Stimulated activated CD4-positive, alpha-beta T cell treated with anti-CD3 and anti-CD28 coated beads, Interleukin-1b, Interleukin-23, amount 100 ng/mL, for 48 hours (primary cell): ENCODE data around the gene TSHZ3.

Experiments used
- DNase-seq: peaks from one replicate; pipeline ENCODE4 v3.0.0-alpha.2; 2020

TSHZ3 gene

DNA sequence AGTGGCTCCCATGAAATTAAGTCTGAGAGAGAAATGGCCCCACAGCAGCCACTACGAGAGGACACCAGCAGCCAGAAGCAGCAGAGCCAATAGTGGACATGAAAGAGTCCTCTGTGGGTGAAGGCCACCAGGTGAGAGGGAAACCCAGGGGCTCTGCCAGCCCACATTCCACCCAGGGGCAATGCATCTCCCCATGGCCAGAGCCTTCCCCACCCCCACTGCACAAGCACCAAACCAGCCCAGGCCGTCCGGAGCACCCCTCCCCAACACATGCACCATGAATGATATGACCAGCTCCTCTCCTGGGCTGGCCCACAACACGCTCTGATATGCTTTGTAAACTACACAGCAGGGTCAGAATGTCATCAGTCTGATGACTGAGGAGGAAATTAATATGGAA, 66.9 kb downstream of the TSHZ3 start:
- DNase-seq: no peak

GRCh38 chr19:31280287-31281006, 68.8 kb downstream of the TSHZ3 start:
- DNase-seq: no peak

DNA sequence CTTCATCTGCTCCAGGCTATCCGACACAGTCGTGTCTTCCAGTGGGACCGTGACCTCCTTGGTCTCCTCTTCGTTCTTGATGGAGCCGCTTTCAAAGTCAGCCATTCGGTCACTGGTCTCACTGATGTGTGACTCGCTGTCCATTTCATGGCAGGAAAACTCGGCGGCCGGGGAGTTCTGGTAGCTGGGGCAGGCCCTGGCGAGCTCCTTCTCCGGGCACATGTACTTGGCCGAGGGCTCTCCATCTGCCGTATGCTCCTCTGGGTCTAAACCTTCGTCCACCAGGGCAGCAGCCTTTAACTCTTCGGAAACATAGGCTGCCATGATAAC, 69.8 kb downstream of the TSHZ3 start:
- no peak for DNase-seq

GRCh38 chr19:31278555-31279435, 70.4 kb downstream of the TSHZ3 start:
- no peak for DNase-seq

- DNase-seq: no peak
These were observed 71.7 kb downstream of the TSHZ3 start for GRCh38 chr19:31277516-31277915.

GRCh38 chr19:31276831-31277230, 72.4 kb downstream of the TSHZ3 start:
- DNase-seq: no peak

GRCh38 chr19:31275068-31275334, 74.2 kb downstream of the TSHZ3 start:
- DNase-seq: no peak

DNA sequence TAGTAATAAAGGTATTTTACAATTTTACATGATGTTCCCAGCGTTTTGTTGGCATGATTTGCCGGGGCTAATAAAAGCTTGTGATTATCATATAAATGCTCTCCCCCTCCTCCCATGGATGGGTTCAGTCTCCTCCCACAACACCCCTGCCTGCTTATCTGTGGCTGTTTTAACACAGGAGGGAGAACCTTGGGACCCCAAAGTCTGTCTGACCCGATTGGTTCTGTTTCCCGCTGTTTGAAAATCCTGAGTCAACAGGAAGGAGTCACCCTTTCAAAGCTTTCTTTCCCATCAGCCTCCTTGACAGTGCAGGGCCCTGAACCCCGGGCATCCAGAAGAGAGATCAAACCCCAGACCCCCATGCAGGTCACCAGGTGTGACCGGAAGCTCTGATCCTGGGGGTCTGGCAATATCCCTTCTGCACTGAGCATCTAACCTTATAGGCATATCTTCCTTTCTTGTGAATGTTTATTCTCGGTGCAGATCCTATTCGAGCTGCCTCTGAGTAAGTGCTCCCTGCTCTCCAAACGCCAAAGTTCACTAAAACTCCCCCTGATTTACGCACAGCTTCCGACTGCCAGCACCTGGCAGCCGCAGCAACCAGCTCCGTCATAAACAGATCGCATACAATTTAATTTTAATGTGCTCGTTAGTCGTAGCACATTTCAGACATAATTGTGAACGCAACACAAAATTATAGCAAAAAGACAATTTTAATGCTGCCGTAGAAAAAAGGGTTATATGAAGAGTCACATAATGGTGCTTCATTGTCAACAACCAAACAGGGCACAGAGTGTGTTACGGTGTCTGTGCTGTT, 74.8 kb downstream of the TSHZ3 start:
- DNase-seq: no peak

GRCh38 chr19:31272583-31273106, 76.6 kb downstream of the TSHZ3 start:
- no peak for DNase-seq

DNA sequence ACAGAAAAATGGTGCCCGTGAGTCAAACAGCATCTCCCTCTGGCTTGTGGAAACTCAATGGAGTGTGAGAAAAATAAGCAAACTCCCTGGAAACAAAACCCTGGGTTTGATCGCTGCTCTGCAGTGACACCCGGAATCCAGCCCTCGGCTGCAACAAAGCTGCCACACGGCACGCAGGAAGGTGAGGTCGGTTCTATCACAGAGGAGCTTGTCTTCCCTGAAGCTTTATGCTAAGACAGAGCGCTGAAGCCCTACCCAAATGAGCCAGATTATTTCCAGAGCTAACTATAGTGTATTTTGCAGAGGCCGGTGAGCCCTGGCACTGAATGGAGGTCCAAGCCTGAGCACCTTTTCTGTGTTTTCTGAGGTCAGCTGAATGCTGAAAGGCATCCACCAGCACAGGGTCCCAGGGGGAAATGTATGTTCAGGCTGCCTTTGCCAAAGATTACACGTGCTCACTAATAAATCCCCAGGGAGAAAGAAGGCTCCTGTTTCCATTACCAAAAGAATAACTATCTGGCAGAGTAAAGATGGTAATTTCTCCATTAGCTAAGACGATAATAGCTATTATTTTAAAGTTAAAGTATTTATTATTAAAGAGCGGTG, 77.8 kb downstream of the TSHZ3 start:
- DNase-seq: no peak

GRCh38 chr19:31270897-31271296, 78.3 kb downstream of the TSHZ3 start:
- DNase-seq: no peak

GRCh38 chr19:31269425-31270127, 79.7 kb downstream of the TSHZ3 start:
- DNase-seq: no peak

DNA sequence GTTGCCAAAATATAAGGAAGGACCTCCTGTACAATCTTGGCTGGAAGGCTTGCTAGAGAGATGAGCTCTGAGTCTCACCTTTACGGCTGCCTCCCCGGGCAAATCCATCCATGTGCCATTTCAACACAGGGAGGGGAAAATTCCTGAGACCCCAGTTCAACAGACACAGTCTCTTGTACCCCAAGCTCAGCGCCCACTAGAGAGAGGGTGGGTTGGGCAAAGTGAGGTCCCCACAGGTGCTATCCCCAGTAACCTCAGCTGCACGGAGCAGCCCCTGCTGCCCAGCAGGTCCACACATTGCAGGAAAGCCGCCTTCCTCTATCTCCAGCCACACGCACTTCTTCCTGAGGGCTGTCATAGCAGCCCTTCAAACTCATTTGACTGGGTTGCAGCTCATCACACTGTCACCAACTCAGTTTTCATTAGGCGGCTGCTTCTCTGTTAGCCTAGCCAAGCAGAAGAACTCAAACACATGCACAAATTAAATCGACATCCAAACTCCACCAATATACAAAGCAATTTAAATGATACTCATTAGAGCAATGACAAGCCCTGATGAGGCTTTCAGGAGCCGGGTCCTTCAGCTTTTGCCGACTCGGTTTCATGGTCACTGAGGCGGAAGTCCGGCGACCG, 80.4 kb downstream of the TSHZ3 start:
- DNase-seq: no peak

- DNase-seq: no peak
These were observed 82.5 kb downstream of the TSHZ3 start for GRCh38 chr19:31266731-31267130.

DNA sequence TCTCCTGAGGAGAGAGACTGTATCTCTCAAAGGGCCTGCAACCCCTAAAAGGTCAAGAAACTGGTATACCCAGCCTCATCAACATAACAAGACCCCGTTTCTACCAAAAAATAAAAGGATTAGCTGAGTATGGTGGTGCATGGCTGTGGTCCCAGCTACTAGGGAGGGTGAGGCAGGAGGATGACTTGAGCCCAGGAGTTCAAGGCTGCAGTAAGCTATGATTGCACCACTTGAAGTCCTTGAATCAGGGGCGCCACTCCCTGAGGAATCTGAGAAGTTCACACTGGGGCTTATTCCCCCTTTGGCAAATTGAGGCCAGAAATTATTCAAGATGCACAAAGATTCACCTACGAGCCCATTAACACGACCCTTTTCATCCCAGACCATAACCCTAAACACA, 83.0 kb downstream of the TSHZ3 start:
- DNase-seq: no peak

DNA sequence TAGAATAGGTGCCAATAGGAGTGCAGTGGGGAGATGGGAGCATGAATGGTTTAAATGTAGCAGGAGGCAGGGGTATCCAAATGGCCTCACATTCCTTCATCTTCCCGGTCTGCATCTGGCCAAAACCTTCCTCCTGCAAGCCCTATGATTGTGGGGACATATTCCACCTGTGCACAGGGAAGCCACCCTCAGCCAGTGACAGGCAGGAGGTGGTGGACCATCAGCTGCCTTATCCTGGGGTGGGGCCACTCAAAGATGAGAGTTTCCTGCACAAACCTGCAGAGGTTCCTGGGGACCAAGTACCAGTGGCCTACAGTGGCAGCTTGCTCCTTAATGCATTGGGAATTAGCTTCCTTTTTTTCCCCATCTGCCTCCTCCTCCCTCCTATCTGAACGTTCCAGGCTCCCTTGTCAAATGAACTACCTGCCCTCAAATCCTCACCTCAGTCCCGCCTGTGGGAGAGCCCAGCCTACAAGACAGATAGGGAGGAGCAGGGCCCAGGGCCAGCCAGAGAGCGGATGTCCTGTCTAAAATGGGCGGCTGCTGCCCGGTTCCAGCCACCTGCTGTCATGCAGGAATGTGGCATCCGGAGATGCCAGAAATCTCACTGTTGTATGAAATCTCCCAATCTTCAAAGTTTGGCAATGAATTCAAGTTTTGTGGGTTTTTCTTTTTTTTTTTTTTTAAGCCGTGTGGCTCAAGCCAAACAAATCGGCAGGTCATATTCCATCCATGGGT, 85.0 kb downstream of the TSHZ3 start:
- no peak for DNase-seq

GRCh38 chr19:31263328-31263727, 85.9 kb downstream of the TSHZ3 start:
- no peak for DNase-seq

- DNase-seq: no peak
These were observed 86.5 kb downstream of the TSHZ3 start for GRCh38 chr19:31262725-31263191.

DNA sequence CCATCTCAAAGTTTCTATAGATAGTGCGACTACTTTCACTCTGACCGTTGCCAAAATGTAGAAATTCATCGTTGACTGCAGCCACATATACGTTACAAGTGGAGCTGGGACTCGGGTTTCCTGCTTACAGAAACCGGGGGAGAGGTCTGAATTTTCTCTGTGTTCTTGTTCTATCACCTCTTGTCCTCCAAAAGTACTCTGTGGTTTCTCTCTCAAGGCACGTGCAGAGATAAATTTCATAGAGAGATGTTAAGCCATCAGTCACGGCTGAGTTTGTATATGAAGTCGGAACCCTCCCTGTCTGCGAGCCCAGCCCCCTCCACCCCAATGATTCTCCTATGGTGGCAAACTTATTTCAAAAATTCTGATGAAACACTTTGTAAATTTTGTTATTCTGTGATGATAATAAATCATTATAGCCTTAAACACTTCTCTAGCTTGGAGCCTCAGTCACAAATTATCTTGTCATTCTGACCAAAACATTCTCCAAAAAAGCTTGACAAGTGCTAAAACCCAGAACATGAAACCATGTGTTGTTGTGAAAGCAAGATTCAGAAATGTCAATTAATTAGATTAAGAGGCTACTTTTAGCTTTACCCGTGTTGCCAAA, 87.5 kb downstream of the TSHZ3 start:
- no peak for DNase-seq

DNA sequence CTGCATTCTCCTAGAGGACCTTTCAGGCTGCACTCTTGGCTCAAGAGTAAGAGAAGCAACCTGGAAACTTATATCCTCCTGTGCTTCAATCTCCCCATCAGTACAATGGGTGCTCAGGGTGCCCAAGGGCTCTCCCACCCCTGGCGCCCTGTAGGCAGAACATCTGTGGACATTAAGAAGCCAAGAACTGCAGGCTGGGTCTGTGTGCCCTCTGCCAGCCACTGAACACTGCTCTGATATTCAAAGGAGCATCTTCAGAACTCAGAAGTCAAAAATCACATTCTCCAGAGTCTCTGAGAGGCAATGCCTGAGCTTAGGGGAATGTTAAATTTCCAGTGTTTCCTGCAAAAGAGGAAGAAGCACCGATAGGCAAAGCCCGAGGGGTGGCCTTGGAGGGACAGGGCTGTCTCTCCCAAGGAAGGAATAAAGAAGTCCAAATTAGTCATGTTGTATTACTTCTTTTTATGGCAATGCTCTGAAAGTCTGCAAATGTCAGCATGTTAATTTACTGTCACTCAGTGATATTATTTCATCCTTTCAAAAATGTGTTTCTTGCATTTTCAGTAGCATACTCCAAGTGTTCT, 88.1 kb downstream of the TSHZ3 start:
- DNase-seq: no peak
